ENCODE data around the gene HSD11B2.

The HSD11B2 gene

GRCh38 chr16:67430977-67431774, at the start of gene HSD11B2:
Gene HSD11B2 (plus strand): TSS chr16:67431121. CDS start chr16:67431249, 128 bp downstream.
- DNase-seq (ENCODE audit: low spot score): peak; percentile 17

- no peak for DNase-seq (ENCODE audit: low spot score)
Measured at GRCh38 chr16:67383284-67383683, 47.6 kb upstream of the HSD11B2 start.

GRCh38 chr16:67384778-67385510, 46.0 kb upstream of the HSD11B2 start:
- no peak for DNase-seq (ENCODE audit: low spot score)

GRCh38 chr16:67386861-67387455, 44.0 kb upstream of the HSD11B2 start:
- DNase-seq (ENCODE audit: low spot score): no peak

DNA sequence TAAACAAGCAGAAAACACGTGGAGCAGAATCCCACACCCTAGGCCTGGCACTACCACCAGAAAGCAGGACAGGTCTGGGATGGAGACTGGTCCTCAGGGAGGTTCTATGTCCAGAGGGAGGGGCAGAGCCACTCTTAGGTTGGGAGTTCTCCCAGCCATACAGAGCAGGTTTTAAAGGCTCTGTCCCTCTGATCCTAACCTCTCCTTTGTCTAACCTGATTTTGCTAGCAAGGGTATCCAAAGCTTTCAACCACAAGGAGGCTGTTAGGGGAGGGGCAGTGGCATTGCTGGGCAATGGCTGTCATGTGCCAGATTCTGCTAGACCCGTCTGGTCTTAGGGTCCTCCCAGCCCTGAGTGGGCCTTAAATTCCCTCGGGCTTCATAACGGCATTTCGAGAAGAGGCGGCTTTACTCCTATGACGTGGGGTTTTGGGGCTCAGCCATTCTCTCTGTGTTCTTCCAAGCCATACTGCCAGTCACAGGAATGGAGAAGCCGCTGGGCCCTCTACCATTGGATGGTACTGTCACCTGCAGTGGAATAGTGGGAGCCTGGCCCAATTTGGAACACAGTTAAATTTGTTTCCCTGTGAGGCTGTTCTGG, 43.3 kb upstream of the HSD11B2 start:
- no peak for DNase-seq (ENCODE audit: low spot score)

GRCh38 chr16:67388191-67388590, 42.7 kb upstream of the HSD11B2 start:
- no peak for DNase-seq (ENCODE audit: low spot score)

DNA sequence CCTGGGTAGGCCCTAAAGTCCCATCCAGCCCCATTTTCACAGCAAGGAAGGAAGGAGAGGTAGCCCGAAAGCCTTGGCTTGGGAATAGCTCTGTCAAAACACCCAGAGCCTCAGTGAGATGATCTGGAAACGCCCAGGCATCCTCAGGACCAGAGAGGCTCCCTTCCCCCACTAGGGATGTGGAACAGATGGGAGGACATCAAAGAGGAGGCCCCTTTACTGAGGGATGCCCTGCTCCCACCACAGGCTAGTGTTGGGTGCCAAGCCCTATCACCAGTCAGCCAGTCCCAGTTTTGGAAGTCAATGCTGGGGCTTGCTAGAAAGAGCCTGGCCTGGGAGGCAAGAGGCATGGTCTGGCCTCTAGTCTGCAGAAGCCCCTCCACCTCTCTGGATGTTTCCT, 42.3 kb upstream of the HSD11B2 start:
- no peak for DNase-seq (ENCODE audit: low spot score)

DNA sequence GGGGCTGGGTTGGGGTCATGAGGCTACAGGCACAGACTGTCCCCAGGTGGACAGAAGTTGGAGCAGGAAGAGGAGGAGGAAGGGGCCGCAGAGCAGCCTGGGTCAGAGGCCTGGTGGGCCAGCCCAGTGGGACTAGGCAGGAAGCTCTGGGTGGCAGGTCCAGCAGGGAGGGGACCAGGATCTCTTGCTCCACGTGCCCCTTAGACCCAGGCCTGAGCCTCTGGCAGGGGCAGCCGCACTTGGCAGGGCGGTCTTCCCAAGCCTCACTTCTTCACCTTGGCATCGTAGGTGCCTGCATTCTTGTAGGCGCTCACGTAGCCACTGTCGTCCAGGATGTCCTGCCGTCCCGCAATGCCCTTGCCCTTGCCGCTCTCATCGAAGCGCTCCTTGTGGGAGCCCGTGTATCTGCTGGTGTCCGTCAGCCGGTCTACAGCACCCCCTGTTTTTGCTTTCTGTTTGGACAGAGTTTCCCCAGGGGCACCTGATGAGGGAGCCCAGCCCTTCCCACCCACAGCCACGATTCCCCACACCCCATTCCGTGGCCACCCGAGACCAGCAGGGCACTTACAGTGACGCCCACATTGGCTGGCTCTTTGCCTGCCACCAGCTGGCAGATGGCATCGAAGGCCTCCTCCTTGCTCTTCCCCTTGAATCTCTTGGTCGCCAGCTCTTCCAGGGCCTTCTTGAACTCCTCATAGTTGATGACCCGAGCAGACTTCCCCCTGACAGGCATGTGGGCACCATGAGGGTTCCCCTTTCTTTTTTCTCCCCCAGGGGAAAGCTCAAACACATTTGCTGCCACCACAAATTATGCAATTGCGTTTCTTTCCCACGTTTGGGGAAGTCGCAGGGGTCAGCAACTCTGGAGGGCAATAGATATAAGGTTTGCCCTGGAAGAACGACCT, 40.8 kb upstream of the HSD11B2 start:
- no peak for DNase-seq (ENCODE audit: low spot score)

GRCh38 chr16:67390816-67391423, 40.0 kb upstream of the HSD11B2 start:
- no peak for DNase-seq (ENCODE audit: low spot score)

GRCh38 chr16:67391424-67392300, 39.3 kb upstream of the HSD11B2 start:
- no peak for DNase-seq (ENCODE audit: low spot score)

GRCh38 chr16:67392301-67393059, 38.4 kb upstream of the HSD11B2 start:
- DNase-seq (ENCODE audit: low spot score): no peak

GRCh38 chr16:67393111-67393787, 37.7 kb upstream of the HSD11B2 start, which contains the start of gene TPPP3:
Gene TPPP3 (minus strand): TSS chr16:67393498. CDS start chr16:67391111, 2,387 bp downstream.
- DNase-seq (ENCODE audit: low spot score): peak; percentile 8

GRCh38 chr16:67393788-67394154, 37.1 kb upstream of the HSD11B2 start:
- DNase-seq (ENCODE audit: low spot score): no peak

- no peak for DNase-seq (ENCODE audit: low spot score)
Measured at GRCh38 chr16:67394155-67395104, 36.5 kb upstream of the HSD11B2 start.

DNA sequence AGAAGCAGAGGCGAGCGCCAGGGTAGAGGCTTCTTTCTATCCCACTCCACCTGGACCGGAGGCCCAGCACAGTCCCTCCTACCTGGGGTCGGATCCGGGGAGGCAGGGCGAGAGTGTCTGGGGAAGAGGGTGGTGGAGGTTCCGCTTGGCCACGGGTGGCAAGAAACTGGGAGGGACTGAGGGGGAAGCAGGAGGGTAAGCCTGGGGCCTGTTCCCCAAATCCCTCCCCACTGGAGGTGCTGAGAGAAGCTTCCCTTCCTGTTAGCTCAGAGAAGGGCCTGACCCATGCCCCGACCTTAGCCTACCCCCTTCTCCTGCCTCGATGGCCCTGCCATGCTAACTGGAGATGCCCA, 35.8 kb upstream of the HSD11B2 start:
- DNase-seq (ENCODE audit: low spot score): no peak

GRCh38 chr16:67395458-67396158, 35.3 kb upstream of the HSD11B2 start:
- no peak for DNase-seq (ENCODE audit: low spot score)
